Pancreas (tissue), 10 donors: ENCODE measurements around the gene KLF1. TPM values are rescaled to one million over a fixed set of nuclear protein-coding genes. Genes with fewer than 3 reads are reported as not detected.

Source experiments
- ATAC-seq, 4 donors: fragments of 200-7000 bp; cut with Tn5 transposase; one replicate each; pipeline versions ENCODE4 v1.8.0 to v1.9.1; 2020; ENCODE audit warnings: mild to moderate bottlenecking in 4 of 4, moderate library complexity in 4 of 4
- DNase-seq, 6 donors: peaks; one replicate each; pipeline ENCODE4 v3.0.0-alpha.2; 2020
- FAIRE-seq: peaks from 2 replicates; lab custom pipeline; 2012; peaks lifted over from hg19 to GRCh38; lab: Jason Lieb, UNC
- H3K27ac ChIP-seq, 4 donors: fragments of 200-600 bp; sonication (generic); 1 replicate in 3 of 4; 2 replicates in 1 of 4; pipeline versions ENCODE4 v1.5.0 to v1.8.0; 2020
- H3K27me3 ChIP-seq, 4 donors: fragments of 200-600 bp; one replicate each; pipeline ENCODE4 v1.8.0; 2021
- H3K36me3 ChIP-seq, 3 donors: fragments of 200-600 bp; sonication (generic) in 1 of 3; one replicate each; pipeline versions ENCODE4 v1.5.0 to v1.8.0; 2020 to 2021
- H3K4me1 ChIP-seq, 3 donors: fragments of 200-600 bp; one replicate each; pipeline ENCODE4 v1.8.0; 2021
- H3K4me3 ChIP-seq, 4 donors: fragments of 200-600 bp; sonication (generic) in 2 of 4; one replicate each; pipeline versions ENCODE4 v1.5.0 to v1.8.0; 2020 to 2021
- H3K9me3 ChIP-seq, 4 donors: fragments of 200-600 bp; one replicate each; pipeline ENCODE4 v1.8.0; 2021
- CTCF ChIP-seq, 4 donors: fragments of 200-600 bp; sonication (generic) in 3 of 4; IDR thresholded peaks; one replicate each; pipeline versions ENCODE4 v1.5.0 to v1.8.0; 2021; ENCODE audit warnings: antibody characterized with exemption in 4 of 4
- WGBS, 2 donors: extraction: QIAGEN DNeasy Blood & Tissue Kit; methylation state at CpG; one replicate each; pipeline ENCODE4 v1.1.7; 2013; 5-methylcytosine and 5-hydroxymethylcytosine counted together
- intact Hi-C, 3 donors: fragments of 100-400 bp; cut with DNase I; formaldehyde crosslinking; loops; one replicate each; pipeline versions ENCODE4 v1.11.1 to v1.14.2; 2022
- polyA plus RNA-seq, 2 donors: library from polyadenylated mRNA; stranded (reverse); fragments of 200-250 nt; gene quantifications; one replicate each; pipeline ENCODE4 v1.2.3, GENCODE V29; 2013
- total RNA-seq, 6 donors: library from RNA; stranded (reverse); fragmentation: NEBNext Ultra II Directional in 4 of 6; extraction: Animal tissue kit (Norgen Biotek cat#: 25700) in 4 of 6; gene quantifications; one replicate each; pipeline versions ENCODE4 v1.2.1 to v1.2.4, GENCODE V29; 2021 to 2023
- donor health status: healthy with polysubstance abuse.
- donor health status: DM: no; HTN: no; CAD: no; lungs with moderate emphysema.
- donor health status: DM: no; HTN: no; CAD: no.
- donor health status: control.
- donor health status: control.
- donor health status: Bipolar disorder and iron deficiency.
- donor health status: DM: yes; HTN: yes; CAD: no.
- donor health status: DM: no; HTN: no; CAD: no.
- donor health status: DM: no; HTN: no; CAD: no.
- donor health status: DM: yes; HTN: yes; CAD: no.

Gene KLF1
- total and polyA plus RNA-seq, 8 donors: 0.12 to 0.22 TPM; not detected in 6

GRCh38 chr19:12838182-12838885 lies 48.7 kb downstream of the KLF1 start, which contains the start of gene MAST1:
MAST1 (plus strand) TSS chr19:12838515; CDS start chr19:12838573, 58 bp downstream.
- Histone ChIP-seq H3K4me3 (peak within 1 kb of the TSS in 2 of 4 donors; percentile 28 to 36), H3K9me3 (no peaks in the 10 kb centered on the region), H3K4me1 (peaks cover 0 to 13% (median 0%) of the 10 kb centered on the region in 3 donors), H3K27ac (no peak within 1 kb of the TSS), H3K36me3 (no peaks in the 10 kb centered on the region), H3K27me3 (peaks cover 0 to 29% (median 3%) of the 10 kb centered on the region in 4 donors)
- FAIRE-seq (no peak), DNase-seq (peak in 3 of 6 donors; percentile 34 to 84 (median 54)), ATAC-seq (peak; percentile 57 to 78 (median 69))
- intact Hi-C loops: no loop called here
- 0 to 1% methylated on average over 20 to 69 of the region's 69 CpGs for WGBS, 2 donors
- TF ChIP-seq CTCF (IDR thresholded peaks at IDR 0.05): peak in 3 of 4 donors; percentile 6 to 46 (median 7)

- Histone ChIP-seq H3K27ac (no peak overlapping the region), H3K9me3 (no peaks in the 10 kb centered on the region), H3K4me1 (peaks cover 0 to 15% (median 0%) of the 10 kb centered on the region in 3 donors), H3K27me3 (peaks cover 0 to 33% (median 5%) of the 10 kb centered on the region in 4 donors), H3K36me3 (no peaks in the 10 kb centered on the region), H3K4me3 (no peak overlapping the region)
- FAIRE-seq (no peak), ATAC-seq (no peak), DNase-seq (no peak)
- WGBS, 2 donors: 60 to 65% methylated on average over 4 of the region's 4 CpGs
- no peak for TF ChIP-seq CTCF (IDR thresholded peaks at IDR 0.05)
- intact Hi-C loops: no loop called here
Observed at GRCh38 chr19:12837225-12837624, 49.8 kb downstream of the KLF1 start.

GRCh38 chr19:12836529-12836863 lies 50.5 kb downstream of the KLF1 start:
- no peak for TF ChIP-seq CTCF (IDR thresholded peaks at IDR 0.05)
- Histone ChIP-seq H3K27me3 (peaks cover 0 to 40% (median 5%) of the 10 kb centered on the region in 4 donors), H3K27ac (no peak overlapping the region), H3K9me3 (no peaks in the 10 kb centered on the region), H3K36me3 (no peaks in the 10 kb centered on the region), H3K4me1 (peaks cover 0 to 15% (median 0%) of the 10 kb centered on the region in 3 donors), H3K4me3 (no peak overlapping the region)
- intact Hi-C loops: no loop called here
- no peak for FAIRE-seq
- no peak for DNase-seq
- 5 to 10% methylated on average over 6 of the region's 6 CpGs for WGBS, 2 donors
- no peak for ATAC-seq

- ATAC-seq (peak in 2 of 4 donors; percentile 11 to 29), FAIRE-seq (no peak), DNase-seq (peak in 4 of 6 donors; percentile 30 to 76 (median 56))
- H3K4me3 ChIP-seq: no peak overlapping the region
- H3K27me3 ChIP-seq: peaks cover 0 to 42% (median 4%) of the 10 kb centered on the region in 4 donors
- TF ChIP-seq CTCF (IDR thresholded peaks at IDR 0.05): no peak
- WGBS, 2 donors: 4 to 7% methylated on average over 36 to 39 of the region's 39 CpGs
- intact Hi-C loops: no loop called here
- H3K9me3 ChIP-seq: no peaks in the 10 kb centered on the region
- no peak overlapping the region for H3K27ac ChIP-seq
- no peaks in the 10 kb centered on the region for H3K36me3 ChIP-seq
- peaks cover 0 to 9% (median 0%) of the 10 kb centered on the region in 3 donors for H3K4me1 ChIP-seq
Observed at GRCh38 chr19:12834976-12835757, 51.8 kb downstream of the KLF1 start.
